Progenitor cell of endocrine pancreas (in vitro differentiated cells): Measurements from ENCODE around the gene PRRX2. TPM values are rescaled to one million over a fixed set of nuclear protein-coding genes. Genes with fewer than 3 reads are reported as not detected.
A peak's percentile ranks its signal among the peaks of the same experiment; 100 is the strongest.

Source experiments
- DNase-seq: peaks from one replicate; pipeline ENCODE4 v3.0.0; 2021; ENCODE audit warnings: low spot score; ENCODE audit not compliant: unreplicated experiment
- H3K27ac Mint-ChIP-seq: 2 replicates; pipeline ENCODE4 v1.8.0; 2021; ENCODE audit warnings: mild to moderate bottlenecking, moderate library complexity, mixed read lengths
- H3K27me3 Mint-ChIP-seq: 2 replicates; pipeline ENCODE4 v1.8.0; 2021; ENCODE audit warnings: mixed read lengths
- H3K36me3 Mint-ChIP-seq: 2 replicates; pipeline ENCODE4 v1.8.0; 2022; ENCODE audit warnings: mixed read lengths; ENCODE audit not compliant: insufficient read depth
- H3K4me1 Mint-ChIP-seq: 2 replicates; pipeline ENCODE4 v1.8.0; 2021; ENCODE audit warnings: low read depth, mixed read lengths
- H3K4me3 Mint-ChIP-seq: 2 replicates; pipeline ENCODE4 v1.8.0; 2021; ENCODE audit warnings: low read depth, mild to moderate bottlenecking, moderate library complexity, mixed read lengths
- H3K9me3 Mint-ChIP-seq: 2 replicates; pipeline ENCODE4 v1.8.0; 2021; ENCODE audit warnings: low read depth, mixed read lengths
- CTCF ChIP-seq: fragments of 200-600 bp; sonication (generic); IDR thresholded peaks from one replicate; pipeline ENCODE4 v1.5.0; 2021; ENCODE audit warnings: antibody characterized with exemption, mild to moderate bottlenecking; ENCODE audit not compliant: unreplicated experiment
- total RNA-seq: library from RNA; stranded (reverse); gene quantifications from 2 replicates; pipeline ENCODE4 v1.2.1, GENCODE V29; 2021

PRRX2 gene
- total RNA-seq, 1 donor from 2014 or later = 0.79 TPM

- H3K27ac Mint-ChIP-seq = no peak within 1 kb of the TSS
- no peaks in the 10 kb centered on the region for H3K36me3 Mint-ChIP-seq
- no peaks in the 10 kb centered on the region for H3K9me3 Mint-ChIP-seq
- no peak within 1 kb of the TSS for H3K4me3 Mint-ChIP-seq
- TF ChIP-seq CTCF = no peak
- peaks cover 37% of the 10 kb centered on the region for H3K27me3 Mint-ChIP-seq
- no peak for DNase-seq
- peaks cover 2% of the 10 kb centered on the region for H3K4me1 Mint-ChIP-seq
These were observed 87.7 kb downstream of the PRRX2 start, which contains the start of gene PTGES for GRCh38 chr9:129752900-129753729. Gene PTGES, minus strand, starts transcription at chr9:129753042. Its CDS starts 30 bp downstream, at chr9:129753012.

GRCh38 chr9:129755151-129755550, 89.7 kb downstream of the PRRX2 start:
- DNase-seq = no peak
- Mint-ChIP-seq H3K4me1 (peaks cover 4% of the 10 kb centered on the region), H3K27me3 (peaks cover 39% of the 10 kb centered on the region), H3K27ac (no peak overlapping the region), H3K9me3 (no peaks in the 10 kb centered on the region), H3K36me3 (no peaks in the 10 kb centered on the region), H3K4me3 (no peak overlapping the region)
- no peak for TF ChIP-seq CTCF

- H3K4me1 Mint-ChIP-seq = peaks cover 4% of the 10 kb centered on the region
- no peak for DNase-seq
- no peak overlapping the region for H3K27ac Mint-ChIP-seq
- H3K4me3 Mint-ChIP-seq = no peak overlapping the region
- no peak for TF ChIP-seq CTCF
- no peaks in the 10 kb centered on the region for H3K36me3 Mint-ChIP-seq
- peaks cover 39% of the 10 kb centered on the region for H3K27me3 Mint-ChIP-seq
- no peaks in the 10 kb centered on the region for H3K9me3 Mint-ChIP-seq
These were observed 90.7 kb downstream of the PRRX2 start for GRCh38 chr9:129756191-129756590.

- TF ChIP-seq CTCF = no peak
- Mint-ChIP-seq H3K4me1 (peaks cover 6% of the 10 kb centered on the region), H3K36me3 (no peaks in the 10 kb centered on the region), H3K27ac (peak overlapping the region; percentile 42), H3K27me3 (peaks cover 36% of the 10 kb centered on the region), H3K4me3 (no peak overlapping the region), H3K9me3 (no peaks in the 10 kb centered on the region)
- no peak for DNase-seq
These were observed 91.6 kb downstream of the PRRX2 start for GRCh38 chr9:129757045-129757444.

GRCh38 chr9:129759319-129759718, 93.9 kb downstream of the PRRX2 start:
- Mint-ChIP-seq H3K4me1 (peaks cover 4% of the 10 kb centered on the region), H3K36me3 (no peaks in the 10 kb centered on the region), H3K27me3 (peaks cover 14% of the 10 kb centered on the region), H3K4me3 (no peak overlapping the region), H3K9me3 (no peaks in the 10 kb centered on the region), H3K27ac (no peak overlapping the region)
- no peak for DNase-seq
- TF ChIP-seq CTCF = no peak
